MCF 10A (cell line): ENCODE data around the gene SETBP1. TPM values are rescaled to one million over a fixed set of nuclear protein-coding genes. Genes with fewer than 3 reads are reported as not detected.

ENCODE experiments used
- BruUV-seq: library from RNA; stranded (reverse); fragments of 400-500 nt; replicated peaks from 2 replicates; lab custom pipeline; 2021; lab: Mats Ljungman, UMichigan
- CTCF ChIA-PET: fragments of 300-600 bp; sonication (Branson Sonifier 250); formaldehyde crosslinking; extraction: SDS; loops from one replicate; lab custom pipeline; 2021; ENCODE audit warnings: antibody characterized with exemption, inconsistent platforms; lab: Yijun Ruan, JAX
- POLR2A ChIA-PET: fragments of 300-600, 350-650 bp; sonication (Branson Sonifier 250); formaldehyde crosslinking; extraction: SDS; loops from one replicate; lab custom pipeline; 2020; ENCODE audit warnings: antibody characterized with exemption, inconsistent platforms; lab: Yijun Ruan, JAX
- DNase-seq: peaks from one replicate; pipeline ENCODE4 v3.0.0-alpha.2; 2018; ENCODE audit not compliant: unreplicated experiment
- H3K27ac Mint-ChIP-seq: one replicate; pipeline ENCODE4 v1.8.0; 2022; ENCODE audit warnings: mild to moderate bottlenecking, low read depth, mixed read lengths; ENCODE audit not compliant: unreplicated experiment
- H3K27me3 Mint-ChIP-seq: one replicate; pipeline ENCODE4 v1.8.0; 2022; ENCODE audit warnings: mixed read lengths; ENCODE audit not compliant: insufficient read depth, unreplicated experiment
- H3K36me3 Mint-ChIP-seq: one replicate; pipeline ENCODE4 v1.8.0; 2022; ENCODE audit warnings: mild to moderate bottlenecking, moderate library complexity, mixed read lengths; ENCODE audit not compliant: insufficient read depth, unreplicated experiment
- H3K4me1 Mint-ChIP-seq: one replicate; pipeline ENCODE4 v1.8.0; 2022; ENCODE audit warnings: mixed read lengths; ENCODE audit not compliant: insufficient read depth, unreplicated experiment
- H3K4me3 Mint-ChIP-seq: one replicate; pipeline ENCODE4 v1.8.0; 2022; ENCODE audit warnings: mild to moderate bottlenecking, moderate library complexity, mixed read lengths; ENCODE audit not compliant: unreplicated experiment
- H3K9me3 Mint-ChIP-seq: one replicate; pipeline ENCODE4 v1.8.0; 2022; ENCODE audit warnings: mixed read lengths; ENCODE audit not compliant: unreplicated experiment
- intact Hi-C: fragments of 100-400 bp; cut with micrococcal nuclease; formaldehyde crosslinking; loops from 2 replicates; pipeline ENCODE4 v1.14.1; 2022
- total RNA-seq: library from RNA; stranded (reverse); gene quantifications from 2 replicates; pipeline ENCODE4 v1.2.3, GENCODE V29; 2022
- TF ChIP-seq, protein P1 (sequence below): fragments of 200-600 bp; IDR thresholded peaks from one replicate; pipeline ENCODE4 v1.8.0; 2022; ENCODE audit warnings: antibody characterized with exemption, mild to moderate bottlenecking; ENCODE audit not compliant: unreplicated experiment

SETBP1 gene
- total RNA-seq, 1 experiment from 2014 or later, result 4.8 TPM

DNA sequence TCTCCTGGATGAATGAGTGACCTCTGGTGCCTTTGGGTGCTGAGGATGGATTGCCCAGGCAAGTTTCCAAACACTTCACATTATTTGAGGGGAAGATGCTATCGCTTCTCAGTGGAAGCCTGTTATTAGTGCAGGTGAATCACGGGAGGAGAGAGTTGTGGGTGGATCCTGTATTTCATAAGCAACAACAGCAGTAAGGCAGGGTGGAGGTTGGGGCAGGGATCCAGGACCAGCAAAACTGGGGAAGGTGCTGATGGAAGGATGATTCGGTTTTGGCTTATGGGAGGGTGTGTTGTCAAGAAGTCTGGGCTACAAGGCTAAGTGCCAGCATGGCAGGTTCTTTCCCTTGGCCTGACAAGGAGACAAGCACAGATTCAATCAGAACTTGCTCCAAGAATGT lies 37.7 kb upstream of the SETBP1 start:
- Mint-ChIP-seq H3K9me3 (no peaks in the 10 kb centered on the region), H3K36me3 (no peaks in the 10 kb centered on the region), H3K27me3 (no peaks in the 10 kb centered on the region), H3K4me1 (peaks cover 12% of the 10 kb centered on the region), H3K27ac (no peak overlapping the region), H3K4me3 (no peak overlapping the region)
- ChIA-PET POLR2A (interaction anchor here (1.2 kb wide), 1 partner anchor 14 kb away, joined by 4 read pairs; no protein-coding TSS in a partner anchor), CTCF (interaction anchor here (0.6 to 1.0 kb wide), 2 partner anchors 10 to 258 kb away, joined by 3 read pairs; no protein-coding TSS in a partner anchor)
- TF ChIP-seq, protein P1, sequence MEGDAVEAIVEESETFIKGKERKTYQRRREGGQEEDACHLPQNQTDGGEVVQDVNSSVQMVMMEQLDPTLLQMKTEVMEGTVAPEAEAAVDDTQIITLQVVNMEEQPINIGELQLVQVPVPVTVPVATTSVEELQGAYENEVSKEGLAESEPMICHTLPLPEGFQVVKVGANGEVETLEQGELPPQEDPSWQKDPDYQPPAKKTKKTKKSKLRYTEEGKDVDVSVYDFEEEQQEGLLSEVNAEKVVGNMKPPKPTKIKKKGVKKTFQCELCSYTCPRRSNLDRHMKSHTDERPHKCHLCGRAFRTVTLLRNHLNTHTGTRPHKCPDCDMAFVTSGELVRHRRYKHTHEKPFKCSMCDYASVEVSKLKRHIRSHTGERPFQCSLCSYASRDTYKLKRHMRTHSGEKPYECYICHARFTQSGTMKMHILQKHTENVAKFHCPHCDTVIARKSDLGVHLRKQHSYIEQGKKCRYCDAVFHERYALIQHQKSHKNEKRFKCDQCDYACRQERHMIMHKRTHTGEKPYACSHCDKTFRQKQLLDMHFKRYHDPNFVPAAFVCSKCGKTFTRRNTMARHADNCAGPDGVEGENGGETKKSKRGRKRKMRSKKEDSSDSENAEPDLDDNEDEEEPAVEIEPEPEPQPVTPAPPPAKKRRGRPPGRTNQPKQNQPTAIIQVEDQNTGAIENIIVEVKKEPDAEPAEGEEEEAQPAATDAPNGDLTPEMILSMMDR, result no peak
- BruUV-seq, result no TSS peak
- no peak for DNase-seq
- intact Hi-C loops, result no loop called here

DNA sequence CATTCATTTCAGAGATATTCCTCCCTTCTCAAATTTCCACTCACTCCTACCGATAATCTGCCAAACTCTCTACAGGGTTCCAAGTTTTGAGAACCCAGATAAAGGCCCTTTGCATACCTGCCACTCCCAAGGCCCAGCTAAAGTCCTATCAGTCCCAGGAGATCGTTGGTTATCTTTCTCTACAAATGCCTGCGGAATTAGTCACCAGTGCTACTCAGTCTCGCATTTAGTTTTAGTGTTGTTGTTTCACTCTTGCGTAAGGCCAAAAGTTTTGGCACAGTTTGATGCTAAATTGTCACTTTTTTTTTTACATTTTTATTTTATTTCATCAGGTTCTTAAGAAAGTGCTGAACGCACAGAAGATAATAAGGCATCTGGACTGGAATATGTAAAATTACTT lies 29.2 kb upstream of the SETBP1 start:
- intact Hi-C loops, result loop anchor here (10.0 kb wide), 1 partner anchor 57 kb away; no protein-coding TSS in a partner anchor
- Mint-ChIP-seq H3K27ac (no peak overlapping the region), H3K9me3 (no peaks in the 10 kb centered on the region), H3K4me3 (no peak overlapping the region), H3K36me3 (no peaks in the 10 kb centered on the region), H3K4me1 (peaks cover 22% of the 10 kb centered on the region), H3K27me3 (no peaks in the 10 kb centered on the region)
- TF ChIP-seq, protein P1, result no peak
- ChIA-PET POLR2A (interaction anchor here (0.7 to 1.0 kb wide), 2 partner anchors 9 to 757 kb away, joined by 3 to 4 read pairs; no protein-coding TSS in a partner anchor), CTCF (interaction anchor here (0.6 to 1.2 kb wide), 4 partner anchors 26 to 506 kb away, joined by 3 to 5 read pairs (median 3); no protein-coding TSS in a partner anchor)
- BruUV-seq, result no TSS peak
- DNase-seq, result peak; percentile 73

DNA sequence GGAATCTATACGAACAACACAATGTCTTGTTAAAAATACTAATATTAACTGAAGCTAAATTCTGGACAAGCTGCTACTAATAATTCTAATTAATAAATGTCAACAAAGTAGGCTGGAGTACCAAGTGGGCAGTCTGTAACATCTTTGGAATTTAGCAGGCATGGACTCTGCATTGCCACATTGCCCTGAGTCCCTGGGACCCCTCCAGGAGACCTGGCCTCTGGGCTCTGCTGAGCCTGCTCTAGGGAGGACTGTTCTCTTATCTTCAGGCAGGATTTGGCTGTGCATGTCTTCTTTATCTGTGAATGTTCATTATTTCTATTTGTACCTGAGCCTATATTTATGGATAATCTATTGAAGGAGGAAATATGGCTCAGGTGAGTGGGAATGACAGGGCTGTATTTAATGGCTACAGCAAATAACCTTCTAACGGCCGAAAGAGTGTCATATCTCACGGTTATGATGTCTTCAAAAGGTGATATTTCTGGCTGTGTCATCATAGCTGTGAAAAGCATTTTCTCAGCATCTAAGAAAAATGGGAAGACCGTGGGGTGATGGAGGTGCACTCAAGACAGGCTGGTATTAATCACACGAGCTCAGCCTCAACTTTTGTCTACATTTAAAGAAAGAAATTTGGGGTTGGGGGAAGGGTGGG lies 28.6 kb upstream of the SETBP1 start:
- Mint-ChIP-seq H3K4me3 (no peak overlapping the region), H3K9me3 (no peaks in the 10 kb centered on the region), H3K36me3 (no peaks in the 10 kb centered on the region), H3K27ac (peak overlapping the region; percentile 63), H3K4me1 (peaks cover 22% of the 10 kb centered on the region), H3K27me3 (no peaks in the 10 kb centered on the region)
- DNase-seq, result no peak
- TF ChIP-seq, protein P1, result no peak
- BruUV-seq, result no TSS peak
- intact Hi-C loops, result loop anchor here (10.0 kb wide), 1 partner anchor 57 kb away; no protein-coding TSS in a partner anchor
- POLR2A ChIA-PET, result interaction anchor here (0.7 to 1.0 kb wide), 4 partner anchors 8 to 758 kb away, joined by 3 to 5 read pairs (median 4); no protein-coding TSS in a partner anchor
- CTCF ChIA-PET, result interaction anchor here (0.7 to 1.7 kb wide), 3 partner anchors 9 to 507 kb away, joined by 3 to 5 read pairs (median 3); no protein-coding TSS in a partner anchor

DNA sequence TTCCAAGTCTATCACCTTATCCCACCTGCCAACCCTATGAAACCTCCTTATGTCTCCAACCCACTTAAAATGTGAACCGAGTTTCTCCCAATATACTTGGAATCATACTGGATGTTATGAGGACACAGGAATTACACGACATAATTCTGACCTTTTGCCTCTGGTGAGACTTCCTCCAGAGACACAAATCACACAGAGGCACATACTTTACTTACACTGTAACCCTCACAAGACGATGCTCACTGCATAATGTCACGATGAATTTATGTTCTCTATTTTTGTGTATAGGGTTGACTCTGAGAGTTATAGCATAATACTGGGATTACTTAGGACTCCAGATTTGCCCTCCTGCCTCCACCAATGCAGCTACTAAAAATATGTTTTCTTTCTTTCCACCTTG lies 28.0 kb upstream of the SETBP1 start:
- Mint-ChIP-seq H3K27me3 (no peaks in the 10 kb centered on the region), H3K36me3 (no peaks in the 10 kb centered on the region), H3K4me3 (no peak overlapping the region), H3K27ac (peak overlapping the region; percentile 63), H3K4me1 (peaks cover 22% of the 10 kb centered on the region), H3K9me3 (no peaks in the 10 kb centered on the region)
- DNase-seq, result no peak
- no TSS peak for BruUV-seq
- intact Hi-C loops, result loop anchor here (10.0 kb wide), 1 partner anchor 58 kb away; no protein-coding TSS in a partner anchor
- POLR2A ChIA-PET, result interaction anchor here (0.8 to 1.2 kb wide), 3 partner anchors 15 to 50 kb away, joined by 3 to 6 read pairs (median 5); no protein-coding TSS in a partner anchor
- CTCF ChIA-PET, result interaction anchor here (0.6 to 1.7 kb wide), 3 partner anchors 9 to 211 kb away, joined by 3 to 4 read pairs (median 3); no protein-coding TSS in a partner anchor
- TF ChIP-seq, protein P1, result no peak
